GF-D8 (cell line): ENCODE results near the gene LRRTM1.

Experiments
- DNase-seq: peaks from one replicate; lab custom pipeline; 2025; lab: John Stamatoyannopoulos, UW

Gene LRRTM1, protein sequence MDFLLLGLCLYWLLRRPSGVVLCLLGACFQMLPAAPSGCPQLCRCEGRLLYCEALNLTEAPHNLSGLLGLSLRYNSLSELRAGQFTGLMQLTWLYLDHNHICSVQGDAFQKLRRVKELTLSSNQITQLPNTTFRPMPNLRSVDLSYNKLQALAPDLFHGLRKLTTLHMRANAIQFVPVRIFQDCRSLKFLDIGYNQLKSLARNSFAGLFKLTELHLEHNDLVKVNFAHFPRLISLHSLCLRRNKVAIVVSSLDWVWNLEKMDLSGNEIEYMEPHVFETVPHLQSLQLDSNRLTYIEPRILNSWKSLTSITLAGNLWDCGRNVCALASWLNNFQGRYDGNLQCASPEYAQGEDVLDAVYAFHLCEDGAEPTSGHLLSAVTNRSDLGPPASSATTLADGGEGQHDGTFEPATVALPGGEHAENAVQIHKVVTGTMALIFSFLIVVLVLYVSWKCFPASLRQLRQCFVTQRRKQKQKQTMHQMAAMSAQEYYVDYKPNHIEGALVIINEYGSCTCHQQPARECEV

DNA sequence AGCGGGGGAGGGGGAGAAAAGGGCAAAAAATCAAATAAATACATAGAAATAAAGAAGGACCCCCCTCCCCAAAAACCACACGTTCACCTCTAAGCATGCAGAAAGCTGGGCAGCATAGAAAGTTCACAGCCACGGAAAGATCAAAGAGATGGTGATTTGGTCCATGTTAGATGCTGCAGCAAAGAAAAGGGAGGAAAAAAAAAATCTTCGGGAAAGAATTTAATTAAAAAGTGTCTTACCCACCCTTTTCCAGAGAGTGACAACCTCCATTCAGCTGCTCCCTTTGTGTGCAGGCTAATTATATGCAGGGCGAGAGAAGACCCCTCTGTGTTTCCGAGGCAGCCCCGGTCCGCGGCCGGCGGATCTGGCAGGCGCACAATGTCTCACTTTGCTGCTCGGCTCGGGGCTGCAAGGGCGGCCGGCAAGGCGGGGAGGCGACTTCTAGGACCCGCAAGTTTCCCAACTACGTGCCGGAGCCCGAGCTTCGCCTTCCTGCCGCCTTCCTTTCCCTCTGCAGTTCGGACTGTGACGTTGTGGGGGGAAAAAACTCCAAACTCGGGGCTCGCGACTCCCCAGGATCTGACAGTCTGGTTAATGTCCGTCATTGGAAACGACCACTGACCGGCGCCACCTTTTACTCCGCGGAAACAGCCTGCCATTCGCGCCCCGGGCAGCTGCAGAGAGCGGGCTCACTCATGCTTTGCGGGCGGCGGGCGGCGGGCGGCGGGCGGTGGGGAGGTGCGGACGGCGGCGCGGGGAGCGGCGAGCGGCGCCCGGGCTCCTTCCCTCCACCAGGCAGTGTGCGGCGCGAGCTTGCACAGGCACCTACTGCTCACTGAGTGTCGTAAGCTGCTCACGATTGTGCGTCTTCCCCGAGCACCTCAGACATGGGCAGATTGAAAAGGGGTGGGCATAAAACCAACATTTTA, at the start of gene LRRTM1:
LRRTM1 (minus strand) TSS at position 844 of the 929 bp plus-strand sequence. CDS start 933 bp downstream, outside the sequence.
- DNase-seq = no peak

DNA sequence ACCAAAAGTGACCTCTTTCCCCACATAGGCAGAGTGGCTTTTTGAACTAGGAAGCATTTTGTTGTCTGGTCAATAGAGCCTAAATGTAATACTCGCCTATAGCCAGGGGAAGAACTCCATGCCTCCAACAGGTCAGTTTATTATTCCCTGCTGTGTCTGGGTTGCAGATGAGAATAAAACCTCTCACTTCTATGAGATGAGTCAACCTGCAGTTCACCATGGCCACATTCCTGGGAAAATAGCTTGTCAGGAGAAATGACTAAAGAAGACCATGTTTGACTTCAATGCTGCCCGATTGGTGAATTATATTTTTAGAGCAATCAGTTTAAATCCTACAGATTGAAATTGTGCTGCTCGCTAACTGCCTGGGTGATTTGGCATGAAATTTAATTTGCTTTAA, 46.7 kb upstream of the LRRTM1 start:
- DNase-seq = no peak

DNA sequence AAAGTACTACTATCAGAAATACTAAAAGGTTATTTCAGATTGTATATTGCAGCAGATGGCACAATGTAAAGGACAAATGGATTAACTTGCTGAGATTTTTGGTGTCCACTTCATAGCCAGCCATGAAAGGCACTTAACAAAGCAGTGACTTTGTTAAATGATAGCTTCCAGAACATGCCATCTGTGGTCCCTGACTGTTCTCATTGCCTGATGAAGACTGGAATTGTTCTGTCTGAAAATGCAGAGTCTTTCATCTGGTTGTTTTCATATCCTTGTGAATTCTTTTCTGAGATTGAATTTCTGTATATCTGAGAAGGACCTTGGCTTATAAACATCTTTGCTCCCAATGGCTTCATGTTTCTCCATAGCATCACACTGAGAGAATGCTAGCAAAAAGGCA, 44.4 kb upstream of the LRRTM1 start:
- DNase-seq = no peak

DNA sequence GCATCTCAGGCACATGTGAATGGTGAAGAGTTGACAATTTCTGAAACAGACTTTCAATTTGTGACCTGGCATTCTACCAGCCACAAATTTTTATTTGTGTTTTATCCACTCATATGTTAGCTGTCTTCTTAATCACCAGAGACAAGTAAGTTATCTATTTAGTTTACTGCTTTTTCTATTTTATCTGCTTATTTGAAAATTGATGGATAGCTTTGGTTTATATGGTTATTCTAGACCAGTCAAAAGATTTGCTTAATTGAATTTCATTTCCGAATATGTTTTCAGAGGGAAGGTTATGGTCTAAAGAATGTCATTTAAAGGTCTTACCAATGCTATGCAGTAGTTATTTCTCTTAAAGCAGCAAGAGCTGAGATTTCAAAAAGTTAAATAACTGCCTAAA, 43.5 kb upstream of the LRRTM1 start:
- no peak for DNase-seq

DNA sequence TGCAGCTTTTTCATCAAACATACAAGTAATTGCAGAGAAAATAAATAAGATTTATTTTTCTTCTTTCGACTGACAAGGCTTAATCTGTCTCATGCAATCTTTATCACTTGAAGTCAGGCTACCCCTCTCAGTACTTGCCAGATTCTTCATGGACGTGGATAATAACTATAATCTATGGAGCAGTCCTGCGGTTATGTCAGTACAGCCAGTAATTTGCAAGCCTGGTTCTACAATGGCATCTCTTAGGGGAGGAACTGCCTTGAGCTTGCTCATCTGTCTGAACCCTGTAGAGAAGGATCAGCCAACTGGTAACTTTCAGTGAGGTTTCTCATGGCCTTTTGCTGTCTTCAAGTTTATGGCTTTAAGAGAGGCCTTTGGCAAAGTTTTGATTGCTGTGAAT, 35.5 kb upstream of the LRRTM1 start:
- no peak for DNase-seq

DNA sequence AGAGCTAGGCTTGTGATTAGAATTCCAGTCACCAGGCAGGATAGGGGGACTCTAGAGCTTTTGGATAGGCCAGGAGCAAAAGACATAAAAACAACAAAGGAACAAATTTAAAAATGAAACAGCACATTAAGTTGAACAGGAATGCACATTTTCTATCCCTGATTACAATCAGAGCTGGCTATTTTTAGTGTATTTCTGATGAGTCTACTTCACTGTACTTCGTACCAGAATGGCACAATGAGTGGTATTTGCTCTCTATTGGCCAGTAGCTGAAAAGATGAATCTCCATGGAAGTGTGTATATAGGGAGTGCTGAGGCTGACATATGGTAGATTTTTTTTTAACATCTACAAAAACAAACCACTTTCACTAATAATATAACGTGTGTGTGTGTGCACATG, 34.2 kb upstream of the LRRTM1 start:
- DNase-seq = no peak

DNA sequence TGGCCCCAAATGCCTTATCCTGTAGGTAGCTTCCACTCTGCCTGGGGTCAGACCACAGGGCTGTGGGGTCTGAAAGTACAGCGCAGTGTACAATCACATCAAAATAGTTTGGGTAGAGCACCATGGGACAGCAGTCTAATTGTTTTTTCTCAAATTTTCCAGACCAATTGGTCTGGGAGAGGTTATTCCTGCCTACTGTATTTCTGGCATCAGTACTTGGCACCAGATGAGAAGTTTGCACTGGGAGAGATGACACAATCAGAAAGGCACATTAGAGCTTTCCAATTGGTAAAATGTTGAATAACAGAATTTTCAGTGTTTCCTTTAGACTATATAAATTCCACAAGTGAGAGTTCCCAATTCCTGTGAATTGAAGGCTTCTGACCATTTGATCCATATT, 30.9 kb upstream of the LRRTM1 start:
- no peak for DNase-seq

DNA sequence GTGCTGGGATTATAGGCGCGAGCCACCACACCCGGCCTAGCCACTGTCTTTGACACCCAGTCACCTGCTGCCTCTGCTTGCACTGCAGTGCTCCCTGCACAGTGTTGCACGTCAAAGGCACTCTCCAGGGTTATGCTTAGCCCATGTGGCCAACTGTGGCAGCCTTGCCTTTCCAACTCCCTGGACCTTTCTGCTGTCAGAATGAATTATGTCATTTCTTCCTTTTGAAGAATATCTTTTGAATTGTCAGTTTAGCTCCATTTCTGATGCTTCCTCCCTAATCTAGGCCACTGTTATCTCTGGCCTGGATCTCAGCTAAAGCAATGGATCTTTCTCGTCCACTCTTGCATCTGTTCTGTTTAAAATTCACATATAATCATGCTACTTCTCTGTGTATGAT, 29.3 kb upstream of the LRRTM1 start:
- DNase-seq = no peak

DNA sequence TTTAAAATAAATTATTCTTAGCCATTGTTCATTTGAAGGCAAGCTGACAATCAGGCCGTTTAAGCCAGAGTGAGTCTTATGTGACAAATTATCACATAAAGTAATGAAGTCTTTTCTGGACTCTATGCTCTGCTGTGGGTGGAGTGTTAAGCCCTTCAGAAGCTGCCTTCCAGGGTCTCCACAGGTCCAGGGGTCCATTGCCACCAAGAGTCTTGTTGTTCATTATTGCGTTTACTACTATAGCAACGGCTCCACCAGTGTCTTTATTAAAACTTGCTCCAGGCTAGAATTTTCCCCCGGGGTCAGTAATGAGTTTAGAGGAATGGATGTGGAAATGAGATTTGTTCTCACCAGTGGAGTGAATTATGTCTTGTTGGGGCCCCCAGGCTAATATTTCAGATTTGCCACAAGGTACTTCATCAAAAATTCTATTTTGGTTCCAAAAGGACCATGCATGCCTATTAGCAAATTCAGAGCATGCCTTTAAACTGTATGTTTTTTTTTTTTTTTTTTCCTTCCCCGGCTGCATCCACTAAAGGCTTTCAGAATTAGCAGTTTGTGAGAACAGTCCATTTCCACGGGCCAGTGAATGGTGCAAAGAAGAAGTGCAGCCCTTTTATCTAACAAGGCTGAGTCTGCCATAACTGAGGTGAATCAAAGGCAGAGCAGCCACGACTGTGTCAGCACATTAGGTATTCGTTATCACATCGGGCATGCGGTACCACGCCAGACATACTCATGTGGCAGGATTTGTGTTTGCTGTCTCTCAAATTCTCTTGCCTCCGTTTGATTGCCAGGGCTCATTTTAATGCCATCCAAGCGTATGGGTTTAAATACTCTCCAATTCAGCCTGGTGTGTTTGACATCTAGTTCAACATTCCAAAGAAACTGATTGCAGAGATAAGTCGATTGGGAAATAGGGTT, 26.2 kb upstream of the LRRTM1 start:
- no peak for DNase-seq

DNA sequence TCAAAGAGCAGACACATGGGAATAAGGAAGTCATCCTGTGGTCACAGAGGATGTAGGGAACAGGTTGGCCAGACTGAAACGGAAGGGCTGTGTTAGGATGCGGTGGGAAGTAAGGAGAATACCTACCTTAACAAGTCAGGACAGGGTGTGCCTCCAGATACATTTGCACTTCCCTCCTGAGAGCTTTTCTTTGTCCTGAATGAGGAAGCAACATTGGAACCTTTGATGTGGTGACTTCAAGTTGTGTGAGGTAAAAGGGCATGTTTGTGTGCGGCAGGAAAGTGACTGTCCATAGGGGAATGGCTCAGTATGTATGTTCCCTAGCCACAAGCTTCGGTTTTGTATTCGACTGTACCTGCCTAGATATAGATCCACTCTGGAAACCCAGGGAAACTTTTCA, 24.9 kb upstream of the LRRTM1 start:
- no peak for DNase-seq

DNA sequence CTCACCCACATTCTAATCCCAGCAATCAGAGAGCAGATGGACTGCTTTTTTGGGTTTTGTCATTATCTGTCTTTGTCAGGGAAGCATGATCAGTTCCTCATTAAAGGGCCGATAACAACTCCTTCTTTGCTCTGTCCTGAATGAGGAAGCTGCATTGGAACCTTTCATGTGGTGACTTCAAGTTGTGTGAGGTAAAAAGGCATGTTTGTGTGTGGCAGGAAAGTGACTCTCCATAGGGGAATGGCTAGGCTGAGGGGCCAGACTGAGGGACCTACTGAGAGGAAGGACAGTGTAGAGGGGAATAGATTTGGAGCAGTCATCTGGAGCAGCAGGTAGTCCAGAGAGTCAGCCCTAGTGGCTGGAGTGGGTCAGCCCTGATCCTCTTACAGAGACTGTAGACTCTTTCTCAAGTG, 23.6 kb upstream of the LRRTM1 start:
- no peak for DNase-seq

DNA sequence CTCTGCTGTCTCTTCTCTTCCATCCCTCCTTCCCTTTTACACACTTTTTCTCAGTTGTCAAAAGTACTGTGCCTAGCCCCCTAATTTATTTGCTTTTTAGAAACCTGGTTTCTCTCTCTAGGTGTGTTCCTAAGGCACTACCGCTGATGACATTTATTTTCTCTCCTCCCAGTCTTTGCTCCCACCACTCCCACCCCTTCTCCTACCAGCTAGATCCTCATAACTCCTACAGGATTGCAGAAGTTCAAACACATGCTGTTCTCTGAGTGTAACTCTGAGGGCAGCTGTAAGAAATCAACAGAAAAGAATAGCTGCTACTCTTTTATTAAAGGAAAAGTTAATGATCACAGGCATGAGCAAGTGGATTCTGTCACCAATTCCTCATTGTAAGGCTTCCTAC, 22.3 kb upstream of the LRRTM1 start:
- no peak for DNase-seq

DNA sequence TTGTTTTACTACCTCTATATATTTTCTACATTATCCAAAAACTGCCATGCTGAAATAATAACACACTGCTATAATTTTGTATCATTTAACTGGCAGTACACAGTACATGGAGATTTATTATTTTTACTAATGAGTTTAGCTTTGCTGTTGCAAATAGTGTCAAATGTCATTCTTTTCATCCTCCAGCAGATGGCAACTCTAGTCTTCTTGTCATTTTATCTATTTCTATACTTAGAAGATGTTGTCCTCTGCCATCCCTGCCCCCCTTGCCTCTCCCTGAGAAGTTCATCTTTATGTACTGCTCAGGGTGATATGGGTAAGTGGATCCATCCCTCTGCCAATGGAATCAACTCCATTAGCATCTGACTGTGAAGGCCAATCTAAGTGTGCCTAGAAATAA, 21.7 kb upstream of the LRRTM1 start:
- DNase-seq = no peak

DNA sequence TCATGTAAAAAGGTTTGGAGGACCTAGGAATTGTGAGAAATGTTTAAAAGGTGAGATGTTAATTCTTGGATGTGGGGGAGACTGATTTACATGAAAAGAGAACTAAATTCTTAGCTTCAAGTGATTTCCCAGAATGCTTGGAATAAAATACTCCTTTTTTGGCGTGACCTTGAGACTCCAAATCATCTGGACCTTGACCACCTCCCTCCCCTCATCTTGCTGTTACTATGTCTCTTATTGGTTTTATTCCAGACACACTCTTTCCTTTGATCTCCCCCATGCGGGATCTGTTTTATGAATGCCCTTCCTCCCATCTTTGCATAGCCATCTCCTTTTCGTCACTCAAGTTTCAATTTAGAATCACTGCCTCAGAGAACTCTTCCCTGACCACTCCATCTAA, 20.0 kb upstream of the LRRTM1 start:
- no peak for DNase-seq

DNA sequence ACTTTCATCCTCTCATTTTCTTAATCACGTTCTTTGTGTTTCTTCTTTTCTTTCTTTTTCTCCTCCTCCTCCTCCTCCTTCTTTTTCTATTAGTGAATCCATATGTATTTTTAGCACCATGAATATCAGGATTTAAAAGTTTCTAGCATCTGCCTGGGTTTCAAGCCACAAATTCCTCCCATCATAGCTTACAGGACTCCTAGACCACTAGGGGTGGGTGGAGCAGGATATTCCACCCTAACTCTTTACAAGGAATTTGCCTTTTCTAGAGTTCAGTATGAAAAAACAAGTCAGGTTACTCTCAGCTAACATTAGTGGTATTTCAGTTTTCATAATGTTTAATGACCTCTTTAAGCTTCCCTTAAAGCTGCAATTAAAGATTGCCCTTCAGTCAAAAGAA, 19.1 kb upstream of the LRRTM1 start:
- no peak for DNase-seq

DNA sequence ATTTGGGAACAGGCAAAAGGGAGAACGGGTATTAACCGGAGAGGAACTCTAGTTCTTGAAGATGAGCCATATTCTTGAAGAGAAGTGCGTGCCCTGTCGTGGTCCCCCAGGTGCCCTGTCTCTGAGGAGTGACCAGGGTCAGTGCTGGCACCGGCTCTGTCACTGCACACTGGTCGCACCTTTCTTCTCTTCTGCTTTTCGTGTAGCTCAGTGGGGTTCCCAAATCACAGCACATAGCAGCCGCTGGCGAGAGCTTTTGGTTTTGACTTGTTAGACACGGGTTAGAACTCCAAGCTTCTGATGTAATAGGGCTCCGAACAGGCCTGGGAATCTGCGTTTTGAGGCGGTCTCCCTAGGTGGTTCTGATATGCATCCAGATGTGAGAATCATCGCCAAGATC, 18.4 kb upstream of the LRRTM1 start:
- DNase-seq = no peak

DNA sequence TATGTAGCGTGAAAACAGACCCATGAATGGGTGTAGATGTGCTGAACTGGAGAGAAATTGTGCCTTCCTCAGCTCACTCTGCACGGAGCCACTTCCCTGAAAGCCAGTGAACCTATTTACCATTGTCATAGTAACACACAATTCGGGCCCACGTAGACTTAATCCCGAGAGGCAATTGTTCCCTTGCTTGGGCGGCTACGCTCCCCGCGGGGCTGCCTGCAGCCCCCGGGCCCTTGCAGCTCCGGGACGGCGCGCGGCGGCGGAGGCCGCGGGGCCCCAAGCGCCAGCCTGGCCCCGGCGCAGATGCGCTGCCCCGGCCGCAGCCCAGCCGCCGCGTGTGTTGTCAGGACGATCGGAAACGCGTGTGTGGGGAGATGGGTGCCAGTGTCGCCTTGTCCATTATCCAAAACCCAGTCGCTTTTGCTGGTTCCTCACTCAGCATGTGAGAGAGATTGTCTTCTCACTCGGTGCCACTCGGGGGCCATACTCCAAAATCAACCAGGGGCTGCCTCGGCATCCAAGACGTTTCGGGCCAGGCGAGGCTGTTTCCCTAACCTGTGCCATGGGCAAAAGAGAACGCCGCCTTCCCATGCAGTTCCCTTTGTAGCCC, 17.9 kb upstream of the LRRTM1 start:
- no peak for DNase-seq

DNA sequence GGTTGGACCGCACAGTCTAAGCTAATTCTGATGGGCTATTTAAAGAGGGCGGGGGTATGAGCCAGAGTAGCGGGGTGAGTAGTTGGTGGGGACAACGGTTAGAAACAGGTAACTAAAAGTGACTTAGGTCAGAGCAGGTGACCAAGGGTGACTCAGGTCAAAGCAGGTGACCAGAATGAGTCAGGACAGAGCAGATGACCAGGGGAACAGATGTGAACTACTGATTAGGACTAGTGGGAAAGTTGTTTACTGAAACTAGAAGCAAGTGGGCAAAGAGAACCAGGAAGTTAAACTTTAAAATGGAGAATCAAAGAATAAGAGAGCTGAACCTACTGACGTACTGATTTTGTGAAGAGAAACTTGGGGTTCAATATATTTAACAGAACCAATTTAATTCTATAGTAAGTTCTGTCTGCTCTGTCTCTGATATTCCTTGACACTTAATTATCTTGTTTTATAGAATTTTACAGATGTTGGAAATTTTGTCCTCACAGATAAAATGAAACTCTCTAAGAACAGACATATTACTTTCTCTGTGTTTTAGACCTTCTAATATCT, 7.8 kb upstream of the LRRTM1 start:
- no peak for DNase-seq

DNA sequence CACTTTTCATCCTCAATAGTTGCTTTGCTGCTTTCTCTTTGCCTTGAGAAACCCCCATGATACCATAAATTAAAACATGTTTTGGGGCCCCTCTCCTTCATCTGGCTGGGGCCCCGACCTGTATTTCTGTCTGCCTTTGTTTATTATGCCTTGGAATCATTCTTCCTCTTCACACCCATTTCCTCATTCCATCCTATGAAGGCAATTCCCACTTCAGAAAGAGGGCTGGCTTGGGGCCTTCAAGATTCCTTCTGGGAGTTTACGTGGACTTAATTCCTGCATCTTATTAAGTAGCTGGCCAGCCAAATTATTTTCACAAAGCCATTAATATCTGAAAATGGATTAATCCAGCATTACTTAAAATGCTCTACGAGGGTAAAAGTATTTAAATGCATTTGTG, 6.8 kb upstream of the LRRTM1 start:
- DNase-seq = no peak

DNA sequence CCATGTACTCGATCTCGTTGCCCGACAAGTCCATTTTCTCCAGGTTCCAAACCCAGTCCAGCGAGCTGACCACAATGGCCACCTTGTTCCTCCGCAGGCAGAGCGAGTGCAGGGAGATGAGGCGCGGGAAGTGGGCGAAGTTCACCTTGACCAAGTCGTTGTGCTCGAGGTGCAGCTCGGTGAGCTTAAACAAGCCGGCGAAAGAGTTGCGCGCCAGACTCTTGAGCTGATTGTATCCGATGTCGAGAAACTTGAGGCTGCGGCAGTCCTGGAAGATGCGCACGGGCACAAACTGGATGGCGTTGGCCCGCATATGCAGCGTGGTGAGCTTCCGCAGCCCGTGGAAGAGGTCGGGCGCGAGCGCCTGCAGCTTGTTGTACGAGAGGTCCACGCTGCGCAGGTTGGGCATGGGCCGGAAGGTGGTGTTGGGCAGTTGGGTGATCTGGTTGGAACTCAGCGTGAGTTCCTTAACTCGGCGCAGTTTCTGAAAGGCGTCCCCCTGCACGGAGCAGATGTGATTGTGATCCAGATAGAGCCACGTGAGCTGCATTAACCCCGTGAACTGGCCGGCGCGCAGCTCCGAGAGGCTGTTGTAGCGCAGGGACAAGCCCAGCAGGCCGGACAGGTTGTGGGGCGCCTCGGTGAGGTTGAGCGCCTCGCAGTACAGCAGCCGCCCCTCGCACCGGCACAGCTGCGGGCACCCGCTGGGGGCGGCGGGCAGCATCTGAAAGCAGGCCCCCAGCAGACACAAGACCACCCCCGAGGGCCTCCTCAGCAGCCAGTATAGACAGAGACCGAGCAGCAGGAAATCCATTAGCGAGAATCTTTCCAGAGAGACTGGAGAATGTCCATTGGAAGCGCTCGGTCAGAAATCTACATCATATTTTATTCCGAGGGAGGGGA, 1.3 kb downstream of the LRRTM1 start:
- DNase-seq = no peak
